ENCODE measurements around the gene FHAD1.

Gene FHAD1

DNA sequence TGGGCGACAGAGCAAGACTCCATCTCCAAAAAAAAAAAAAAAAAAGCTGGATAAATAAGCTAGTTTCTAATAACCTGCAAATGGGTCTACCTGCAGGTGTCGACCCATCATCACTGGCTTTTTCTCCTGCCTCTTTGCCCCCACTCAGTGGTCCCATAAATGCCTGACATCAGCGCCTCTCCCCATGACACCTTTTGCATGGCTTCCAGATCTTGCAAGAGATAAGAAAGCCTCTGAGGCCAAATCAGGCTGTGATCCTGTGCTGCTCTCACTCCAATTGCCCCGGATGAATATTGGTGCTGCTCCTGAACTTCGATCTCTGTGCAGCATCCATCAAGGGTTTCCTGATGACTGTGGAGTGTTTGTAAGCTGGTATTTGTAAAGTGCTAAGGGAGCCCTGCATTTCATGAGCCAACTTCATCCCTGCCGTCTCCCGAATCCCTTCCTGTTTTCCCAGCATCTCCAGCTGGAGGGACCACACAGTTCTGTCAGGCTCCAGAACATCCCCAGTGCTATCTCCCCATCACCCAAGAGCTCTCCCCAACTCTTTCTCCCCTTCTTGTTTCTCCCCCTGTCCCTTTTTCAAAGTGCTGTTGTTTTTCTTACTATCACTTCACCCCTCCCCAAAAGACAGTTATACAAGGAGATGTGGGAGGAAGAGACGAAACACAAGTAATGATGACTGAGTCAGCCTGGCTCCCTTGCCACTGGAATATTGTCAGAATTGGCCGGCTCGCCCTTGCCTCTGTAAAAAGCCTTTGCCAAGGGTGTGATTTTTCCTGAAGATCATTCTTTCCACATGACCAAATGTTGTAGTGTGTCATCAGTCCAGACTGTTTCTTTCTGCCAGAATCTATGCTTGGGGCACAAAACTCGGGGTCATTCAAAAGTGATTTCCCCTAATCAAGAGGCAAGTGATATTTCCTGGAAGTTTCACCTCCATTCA lies 159.9 kb downstream of the FHAD1 start:
- DNase-seq (ENCODE audit: low spot score): no peak
- no peak for TF ChIP-seq CTCF (conservative IDR thresholded peaks at IDR 0.05; ENCODE audit: low read depth)
- POLR2A ChIA-PET (ENCODE audit: low non-redundant PET): interaction anchor here (0.6 kb wide), 1 partner anchor 385 kb away, joined by 3 read pairs; no protein-coding TSS in a partner anchor
- CTCF ChIA-PET: no interaction called here
- peak overlapping the region; percentile 79 for H3K27ac ChIP-seq

- ChIA-PET POLR2A (ENCODE audit: low non-redundant PET) (no interaction called here), CTCF (no interaction called here)
- peak overlapping the region; percentile 79 for H3K27ac ChIP-seq
- TF ChIP-seq CTCF (conservative IDR thresholded peaks at IDR 0.05; ENCODE audit: low read depth): no peak
- no peak for DNase-seq (ENCODE audit: low spot score)
Measured at GRCh38 chr1:15407580-15407979, 160.6 kb downstream of the FHAD1 start.

DNA sequence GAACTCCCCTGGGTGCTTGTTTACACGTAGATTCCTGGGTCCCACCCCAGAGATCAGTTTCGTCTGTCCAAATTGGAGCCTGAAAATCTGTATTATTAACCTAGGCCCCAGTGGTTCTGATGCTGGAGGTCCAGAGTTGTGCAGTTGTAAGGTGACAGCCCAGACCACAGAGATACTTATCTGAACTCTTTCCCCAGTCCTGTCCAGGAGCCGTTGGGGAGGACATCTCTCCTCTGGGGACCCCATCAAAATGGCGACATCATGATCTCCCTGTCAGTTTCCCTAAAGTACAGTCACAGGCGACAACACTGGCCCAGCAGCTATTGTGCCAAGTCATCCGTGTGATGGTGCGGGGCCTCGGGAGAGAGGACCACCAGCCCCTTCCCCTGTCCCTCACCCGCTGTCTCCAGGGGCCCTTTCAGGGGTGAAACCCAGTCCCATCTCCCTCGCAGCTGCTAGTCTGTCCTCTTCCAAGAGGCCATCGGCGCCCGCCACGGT lies 161.9 kb downstream of the FHAD1 start:
- TF ChIP-seq CTCF (conservative IDR thresholded peaks at IDR 0.05; ENCODE audit: low read depth): no peak
- H3K27ac ChIP-seq: peak overlapping the region; percentile 71
- DNase-seq (ENCODE audit: low spot score): no peak
- ChIA-PET CTCF (interaction anchor here (0.6 to 0.7 kb wide), 2 partner anchors 121 to 314 kb away, joined by 4 read pairs; no protein-coding TSS in a partner anchor), POLR2A (ENCODE audit: low non-redundant PET) (no interaction called here)

DNA sequence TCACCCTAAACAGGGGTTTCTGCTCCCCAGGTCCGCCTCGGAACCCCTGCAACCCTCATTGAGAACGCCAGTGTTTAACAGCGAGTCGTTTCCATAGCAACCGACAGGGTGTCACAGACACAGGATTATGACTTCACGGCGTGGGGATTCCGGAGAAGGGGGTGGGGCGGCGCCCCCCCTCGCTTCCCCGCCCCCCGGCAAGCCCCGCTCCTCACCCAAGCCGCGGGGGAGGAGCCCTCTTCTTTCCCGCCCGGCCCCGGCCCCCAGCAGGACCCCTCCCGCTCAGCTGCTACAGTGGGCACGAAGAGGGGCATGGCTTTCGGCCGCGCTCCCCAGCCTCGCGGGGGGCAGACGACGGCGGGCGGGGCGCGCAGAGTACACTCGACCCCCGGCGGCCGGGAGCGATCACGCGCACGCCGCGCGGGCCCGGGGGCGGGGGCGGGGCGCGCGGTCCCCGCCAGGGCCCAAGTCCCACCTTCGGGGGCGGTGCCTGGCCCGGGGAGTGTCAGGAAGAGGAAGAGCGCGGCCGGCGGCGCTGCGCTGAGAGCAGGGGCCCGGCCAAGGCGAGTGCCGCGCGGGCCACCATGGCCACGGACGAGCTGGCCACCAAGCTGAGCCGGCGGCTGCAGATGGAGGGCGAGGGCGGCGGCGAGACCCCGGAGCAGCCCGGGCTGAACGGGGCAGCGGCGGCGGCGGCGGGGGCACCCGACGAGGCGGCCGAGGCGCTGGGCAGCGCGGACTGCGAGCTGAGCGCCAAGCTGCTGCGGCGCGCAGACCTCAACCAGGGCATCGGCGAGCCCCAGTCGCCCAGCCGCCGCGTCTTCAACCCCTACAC lies 162.6 kb downstream of the FHAD1 start, which contains the start of gene EFHD2:
TSS of gene EFHD2 (plus strand) at position 501 of the 835 bp plus-strand sequence. CDS start at position 585, 84 bp downstream.
- H3K27ac ChIP-seq: peak within 1 kb of the TSS; percentile 71
- ChIA-PET CTCF (interaction anchor here (0.6 to 1.0 kb wide), 3 partner anchors 86 to 313 kb away, joined by 4 read pairs; no protein-coding TSS in a partner anchor), POLR2A (ENCODE audit: low non-redundant PET) (interaction anchor here (0.5 kb wide), 1 partner anchor 28 kb away, joined by 7 read pairs; no protein-coding TSS in a partner anchor)
- no peak for TF ChIP-seq CTCF (conservative IDR thresholded peaks at IDR 0.05; ENCODE audit: low read depth)
- peak; percentile 80 for DNase-seq (ENCODE audit: low spot score)

DNA sequence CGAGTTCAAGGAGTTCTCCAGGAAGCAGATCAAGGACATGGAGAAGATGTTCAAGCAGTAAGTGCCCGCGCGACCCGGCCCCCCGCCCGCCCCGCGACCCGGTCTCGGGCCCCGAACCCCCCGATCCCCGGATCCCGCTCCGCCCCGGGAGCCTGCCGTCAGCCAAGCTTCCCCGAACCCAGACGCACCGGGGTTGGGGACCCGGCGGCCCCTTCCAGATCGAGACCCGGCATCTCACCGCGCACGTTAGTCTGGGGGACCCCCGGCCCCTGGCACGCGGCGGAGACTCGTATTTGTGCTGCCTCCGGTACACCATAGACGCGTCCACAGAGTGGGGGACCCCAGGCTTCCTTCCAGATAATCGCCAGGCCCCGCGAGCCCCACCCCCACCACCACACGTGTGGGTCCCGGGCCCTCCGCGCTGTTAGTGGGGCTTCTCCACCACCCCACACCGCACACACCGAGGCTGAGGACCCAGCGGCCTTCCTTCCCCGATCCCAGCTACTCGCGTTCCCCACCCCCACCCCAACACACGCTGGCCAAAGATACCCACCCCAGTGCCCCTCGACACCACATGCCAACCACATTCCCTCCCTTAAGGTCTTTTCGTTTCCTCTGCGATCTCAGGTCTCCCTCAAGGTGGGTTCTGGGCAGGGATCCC lies 163.3 kb downstream of the FHAD1 start:
- CTCF ChIA-PET: interaction anchor here (1.0 kb wide), 1 partner anchor 87 kb away, joined by 4 read pairs; no protein-coding TSS in a partner anchor
- POLR2A ChIA-PET (ENCODE audit: low non-redundant PET): interaction anchor here (0.5 kb wide), 1 partner anchor 28 kb away, joined by 7 read pairs; no protein-coding TSS in a partner anchor
- H3K27ac ChIP-seq: peak overlapping the region; percentile 71
- TF ChIP-seq CTCF (conservative IDR thresholded peaks at IDR 0.05; ENCODE audit: low read depth): no peak
- no peak for DNase-seq (ENCODE audit: low spot score)

All from RWPE1 (cell line).